Measurements from ENCODE around the gene SYNC.

The SYNC gene

GRCh38 chr1:32665915-32666314 is 36.7 kb downstream of the SYNC start:
- H3K36me3 ChIP-seq (replicated peaks): peaks cover 52% of the 10 kb centered on the region
- H3K27ac ChIP-seq: no peak overlapping the region
- in situ Hi-C loops (cut with HindIII; ENCODE audit: low pct_ligation_motif_present, low sequenced_read_pairs): no loop called here
- no peak for DNase-seq
- TF ChIP-seq CTCF (IDR thresholded peaks at IDR 0.05; ENCODE audit: low read depth, low read length, missing control alignments): no peak
- H3K4me3 ChIP-seq (ENCODE audit: low read depth, low read length): no peak overlapping the region
- H3K27me3 ChIP-seq (replicated peaks): no peaks in the 10 kb centered on the region

GRCh38 chr1:32659581-32659980 is 43.0 kb downstream of the SYNC start:
- in situ Hi-C loops (cut with HindIII; ENCODE audit: low pct_ligation_motif_present, low sequenced_read_pairs): no loop called here
- DNase-seq: no peak
- no peak overlapping the region for H3K4me3 ChIP-seq (ENCODE audit: low read depth, low read length)
- no peaks in the 10 kb centered on the region for H3K27me3 ChIP-seq (replicated peaks)
- H3K27ac ChIP-seq: no peak overlapping the region
- H3K36me3 ChIP-seq (replicated peaks): peaks cover 64% of the 10 kb centered on the region
- no peak for TF ChIP-seq CTCF (IDR thresholded peaks at IDR 0.05; ENCODE audit: low read depth, low read length, missing control alignments)

- Histone ChIP-seq H3K4me3 (ENCODE audit: low read depth, low read length) (peak overlapping the region; percentile 83), H3K27ac (no peak overlapping the region), H3K27me3 (replicated peaks) (no peaks in the 10 kb centered on the region), H3K36me3 (replicated peaks) (peaks cover 32% of the 10 kb centered on the region)
- in situ Hi-C loops (cut with HindIII; ENCODE audit: low pct_ligation_motif_present, low sequenced_read_pairs): no loop called here
- DNase-seq: no peak
- no peak for TF ChIP-seq CTCF (IDR thresholded peaks at IDR 0.05; ENCODE audit: low read depth, low read length, missing control alignments)
Measured at GRCh38 chr1:32652244-32652962, 50.2 kb downstream of the SYNC start.

GRCh38 chr1:32651461-32652073 is 51.0 kb downstream of the SYNC start:
- Histone ChIP-seq H3K27ac (peak overlapping the region; percentile 100), H3K27me3 (replicated peaks) (no peaks in the 10 kb centered on the region), H3K36me3 (replicated peaks) (peaks cover 24% of the 10 kb centered on the region), H3K4me3 (ENCODE audit: low read depth, low read length) (peak overlapping the region; percentile 83)
- no peak for DNase-seq
- no peak for TF ChIP-seq CTCF (IDR thresholded peaks at IDR 0.05; ENCODE audit: low read depth, low read length, missing control alignments)
- in situ Hi-C loops (cut with HindIII; ENCODE audit: low pct_ligation_motif_present, low sequenced_read_pairs): no loop called here

GRCh38 chr1:32650752-32651460 is 51.7 kb downstream of the SYNC start, which contains the start of gene RBBP4:
Gene RBBP4 (plus strand): TSS chr1:32651208. CDS start chr1:32651307, 99 bp downstream.
- peak; percentile 96 for DNase-seq
- in situ Hi-C loops (cut with HindIII; ENCODE audit: low pct_ligation_motif_present, low sequenced_read_pairs): no loop called here
- no peaks in the 10 kb centered on the region for H3K27me3 ChIP-seq (replicated peaks)
- peaks cover 23% of the 10 kb centered on the region for H3K36me3 ChIP-seq (replicated peaks)
- H3K4me3 ChIP-seq (ENCODE audit: low read depth, low read length): peak within 1 kb of the TSS; percentile 92
- no peak for TF ChIP-seq CTCF (IDR thresholded peaks at IDR 0.05; ENCODE audit: low read depth, low read length, missing control alignments)
- peak within 1 kb of the TSS; percentile 100 for H3K27ac ChIP-seq

Data from brain microvascular endothelial cell (primary cell).